K562 (cell line): ENCODE measurements around the gene OR6Y1. TPM values are rescaled to one million over a fixed set of nuclear protein-coding genes. Genes with fewer than 3 reads are reported as not detected.

Experiments
- ATAC-seq: fragments of 200-7000 bp; cut with Tn5 transposase; 3 replicates; pipeline ENCODE4 v1.9.1; 2020; ENCODE audit warnings: moderate library complexity
- BruUV-seq: library from RNA; stranded (reverse); fragments of 400-500 nt; replicated peaks from 2 replicates; lab custom pipeline; 2021; lab: Mats Ljungman, UMichigan
- CTCF ChIA-PET: fragments of 300-600 bp; formaldehyde crosslinking; extraction: SDS; loops from one replicate; lab custom pipeline; 2021; ENCODE audit warnings: low intra/inter-chr PET ratio; lab: Yijun Ruan, JAX
- POLR2A ChIA-PET: fragments of 300-600, 350-650 bp; sonication (Branson Sonifier 250); formaldehyde crosslinking; extraction: SDS; loops from one replicate; lab custom pipeline; 2021; ENCODE audit warnings: antibody characterized with exemption, inconsistent platforms; lab: Yijun Ruan, JAX
- DNase-seq, 4 experiments: peaks; one replicate each; pipeline versions ENCODE4 v3.0.0 to v3.0.0-alpha.2; 2011 to 2018; ENCODE audit warnings: low spot score in 3 of 4, mixed read lengths in 3 of 4; ENCODE audit errors: extremely low read depth in 1 of 4
- FAIRE-seq: peaks from 2 replicates; lab custom pipeline; 2011; peaks lifted over from hg19 to GRCh38; lab: Jason Lieb, UNC
- H2AFZ ChIP-seq: 2 replicates; pipeline ENCODE4 v1.6.0; 2011; ENCODE audit warnings: low read depth, low read length, control low read depth, inconsistent platforms
- H3K27ac ChIP-seq: fragments of 200-600 bp; 3 replicates; pipeline ENCODE4 v1.8.0; 2011; ENCODE audit warnings: low read depth, mild to moderate bottlenecking, control low read depth, inconsistent platforms, low read length, moderate library complexity, mixed read lengths; ENCODE audit errors: extremely low read depth
- H3K27me3 ChIP-seq, 2 experiments: fragments of 300-600 bp in 1 of 2; 2 replicates in 1 of 2; 3 replicates in 1 of 2; pipeline versions ENCODE4 v1.6.0 to v1.8.0; 2011; ENCODE audit warnings: inconsistent platforms in 2 of 2, low read length in 2 of 2, mild to moderate bottlenecking in 1 of 2, mixed read lengths in 1 of 2, moderate library complexity in 1 of 2; ENCODE audit not compliant: control insufficient read depth in 2 of 2, insufficient read depth in 2 of 2
- H3K36me3 ChIP-seq: fragments of 300-600 bp; 3 replicates; pipeline ENCODE4 v1.8.0; 2011; ENCODE audit warnings: mild to moderate bottlenecking, low read length, inconsistent platforms; ENCODE audit not compliant: control insufficient read depth, insufficient read depth
- H3K4me1 ChIP-seq, 2 experiments: fragments of 200-600 bp in 1 of 2; replicated peaks in 1 of 2; 2 replicates in 1 of 2; 3 replicates in 1 of 2; pipeline versions ENCODE4 v1.5.1 to v1.8.0; 2011; ENCODE audit warnings: inconsistent platforms in 2 of 2, low read length in 2 of 2, mild to moderate bottlenecking in 1 of 2, mixed read lengths in 1 of 2, moderate library complexity in 1 of 2; ENCODE audit not compliant: control insufficient read depth in 2 of 2, insufficient read depth in 2 of 2
- H3K4me2 ChIP-seq: 2 replicates; pipeline ENCODE4 v1.6.1; 2011; ENCODE audit warnings: low read length, control low read depth, inconsistent platforms, mixed read lengths; ENCODE audit not compliant: insufficient read depth
- H3K4me3 ChIP-seq: fragments of 200-600 bp; sonication (generic), shearing (Covaris generic); 2 replicates; pipeline ENCODE4 v1.5.1; 2016; ENCODE audit warnings: control low read depth, inconsistent platforms
- H3K79me2 ChIP-seq: fragments of 200-600 bp; 3 replicates; pipeline ENCODE4 v1.8.0; 2011; ENCODE audit warnings: low read length, inconsistent platforms; ENCODE audit not compliant: control insufficient read depth, insufficient read depth
- H3K9ac ChIP-seq, 2 experiments: 2 replicates each; pipeline versions ENCODE4 v1.6.0 to v1.6.1; 2011; ENCODE audit warnings: low read depth in 2 of 2, low read length in 2 of 2, control low read depth in 1 of 2, inconsistent platforms in 1 of 2, mild to moderate bottlenecking in 1 of 2, mixed read lengths in 1 of 2; ENCODE audit not compliant: insufficient read depth in 1 of 2
- H3K9me1 ChIP-seq: one replicate; pipeline ENCODE4 v1.6.0; 2011; ENCODE audit warnings: inconsistent platforms, mild to moderate bottlenecking, low read length, moderate library complexity; ENCODE audit not compliant: control insufficient read depth, insufficient read depth
- H3K9me3 ChIP-seq: replicated peaks from 2 replicates; pipeline ENCODE4 v1.5.1; 2011; ENCODE audit warnings: low read depth, low read length, inconsistent platforms; ENCODE audit not compliant: control insufficient read depth, insufficient read depth
- H4K20me1 ChIP-seq: replicated peaks from 2 replicates; pipeline ENCODE4 v1.6.1; 2011; ENCODE audit warnings: low read length, inconsistent platforms, mixed read lengths; ENCODE audit not compliant: control insufficient read depth, insufficient read depth
- ARHGAP35 ChIP-seq: fragments of 450-650 bp; IDR thresholded peaks from 2 replicates; pipeline ENCODE4 v1.6.1; 2018; ENCODE audit not compliant: partially characterized antibody
- CBFB ChIP-seq: sonication (generic); formaldehyde crosslinking; IDR thresholded peaks from 2 replicates; pipeline ENCODE4 v1.4.0; 2020; ENCODE audit warnings: mild to moderate bottlenecking, missing genetic modification reagents
- CBX1 ChIP-seq: sonication (generic); IDR thresholded peaks from 2 replicates; pipeline ENCODE4 v1.6.1; 2016; ENCODE audit warnings: antibody characterized with exemption, low read depth, mild to moderate bottlenecking
- FOS ChIP-seq: IDR thresholded peaks from 3 replicates; pipeline ENCODE4 v1.6.1; 2011; ENCODE audit not compliant: insufficient read length; ENCODE audit errors: extremely low read depth
- FUS ChIP-seq: fragments of 200-400 bp; formaldehyde crosslinking; optimal IDR thresholded peaks from 2 replicates; pipeline ENCODE3; 2017; ENCODE audit warnings: low read depth, low read length
- HDAC8 ChIP-seq: fragments of 450-650 bp; IDR thresholded peaks from 2 replicates; pipeline ENCODE4 v1.6.1; 2016; ENCODE audit warnings: mild to moderate bottlenecking, missing genetic modification characterization, moderate library complexity, missing compliant biosample characterization
- JUNB ChIP-seq: fragments of 450-650 bp; formaldehyde crosslinking; conservative IDR thresholded peaks from 2 replicates; pipeline ENCODE4 v1.4.0; 2020; ENCODE audit warnings: mild to moderate bottlenecking
- MCM7 ChIP-seq, 2 experiments: fragments of 450-650 bp; IDR thresholded peaks; 2 replicates each; pipeline ENCODE4 v1.6.1; 2016 to 2018
- RBM34 ChIP-seq: fragments of 200-400 bp; formaldehyde crosslinking; IDR thresholded peaks from 2 replicates; pipeline ENCODE4 v1.6.1; 2018; ENCODE audit warnings: low read length, borderline replicate concordance; ENCODE audit not compliant: insufficient read depth
- RNF219 ChIP-seq: fragments of 250-450 bp; sonication (Bioruptor Pico); IDR thresholded peaks from 2 replicates; pipeline ENCODE4 v1.5.0; 2022; ENCODE audit warnings: mild to moderate bottlenecking
- SRSF1 ChIP-seq: fragments of 200-400 bp; formaldehyde crosslinking; IDR thresholded peaks from 2 replicates; pipeline ENCODE4 v1.6.1; 2017; ENCODE audit warnings: mild to moderate bottlenecking, low read depth, low read length, moderate library complexity
- STAT5B ChIP-seq: fragments of 250-450 bp; sonication (Bioruptor Pico); IDR thresholded peaks from 2 replicates; pipeline ENCODE4 v1.8.0; 2021; ENCODE audit warnings: mild to moderate bottlenecking, inconsistent platforms
- ZBTB7A ChIP-seq: IDR thresholded peaks from 2 replicates; pipeline ENCODE4 v1.6.1; 2011; ENCODE audit warnings: low read depth, mild to moderate bottlenecking, low read length, moderate library complexity, borderline replicate concordance; ENCODE audit not compliant: control insufficient read depth
- ZNF140 ChIP-seq: fragments of 250-450 bp; sonication (Bioruptor Pico); IDR thresholded peaks from 2 replicates; pipeline ENCODE4 v1.8.0; 2021; ENCODE audit warnings: moderate library complexity, mild to moderate bottlenecking, inconsistent platforms
- ZNF511 ChIP-seq: sonication (generic); formaldehyde crosslinking; IDR thresholded peaks from 2 replicates; pipeline ENCODE4 v1.8.0; 2022; ENCODE audit warnings: mild to moderate bottlenecking, missing genetic modification reagents
- WGBS: fragments of 100-300 bp; shearing (Covaris generic); methylation state at CpG from one replicate; pipeline ENCODE4 v1.1.6; 2016; ENCODE audit warnings: low coverage, mixed read lengths; ENCODE audit not compliant: insufficient coverage; ENCODE audit errors: missing lambda C conversion rate; 5-methylcytosine and 5-hydroxymethylcytosine counted together
- in situ Hi-C: fragments of 300-500 bp; cut with MboI; formaldehyde crosslinking; loops from 4 replicates; pipeline ENCODE4 v1.15.0; 2018; ENCODE audit warnings: inconsistent platforms, mixed read lengths
- intact Hi-C: fragments of 100-400 bp; cut with micrococcal nuclease; formaldehyde crosslinking; loops from 2 replicates; pipeline ENCODE4 v1.14.2; 2022
- polyA plus RNA-seq, 8 experiments: library from polyadenylated mRNA; depleted of rRNA in 4 of 8; stranded (reverse) in 5 of 8; unstranded in 3 of 8; fragments of >200 nt; fragmentation: Nextera tagmentation in 2 of 8; fragmentation: Illumina TruSeq in 1 of 8; extraction: Ambion mirVana in 2 of 8; extraction: Trizol in 1 of 8; gene quantifications; 2 replicates each; pipeline versions ENCODE4 v1.2.1 to v1.2.3, GENCODE V29; 2011 to 2014; ENCODE audit warnings: inconsistent platforms in 1 of 8, missing spikeins in 1 of 8
- total RNA-seq, 7 experiments: library from RNA; depleted of rRNA in 6 of 7; stranded (reverse); fragments of >200 nt in 6 of 7; fragmentation: Illumina TruSeq in 2 of 7; extraction: Trizol in 2 of 7; gene quantifications; 2 replicates each; pipeline versions ENCODE4 v1.2.1 to v1.2.3, GENCODE V29; 2011 to 2021; ENCODE audit warnings: low replicate concordance in 1 of 7
- TF ChIP-seq, protein P1 (sequence below): fragments of 200-800 bp; sonication (Bioruptor generic); IDR thresholded peaks from 2 replicates; pipeline ENCODE4 v1.6.1; 2017; ENCODE audit warnings: missing genetic modification characterization, missing compliant biosample characterization
- TF ChIP-seq, protein P2 (sequence below): sonication (generic); formaldehyde crosslinking; IDR thresholded peaks from 2 replicates; pipeline ENCODE4 v1.8.1; 2023; ENCODE audit warnings: mild to moderate bottlenecking, missing genetic modification reagents

Gene OR6Y1
- total and polyA plus RNA-seq, 9 of the 15 experiments (the other 6 are each of a cell fraction or from before 2014, with no cell fraction given) = not detected

GRCh38 chr1:158577561-158577960, 23.4 kb upstream of the OR6Y1 start:
- DNase-seq = no peak
- H3K27ac ChIP-seq = no peak overlapping the region
- H3K4me1 ChIP-seq = no peaks in the 10 kb centered on the region
- no peak for ATAC-seq
- H3K36me3 ChIP-seq = no peaks in the 10 kb centered on the region
- no peak for FAIRE-seq
- intact Hi-C loops = no loop called here
- no peaks in the 10 kb centered on the region for H3K9me3 ChIP-seq
- no peaks in the 10 kb centered on the region; a peak in 1 of 5 replicates for H3K27me3 ChIP-seq
- no peak overlapping the region for H2AFZ ChIP-seq
- in situ Hi-C loops = no loop called here
- ChIA-PET POLR2A (interaction anchor here (0.8 kb wide), 1 partner anchor 19 kb away, joined by 3 read pairs; no protein-coding TSS in a partner anchor), CTCF (no interaction called here)
- no peak overlapping the region for H3K4me3 ChIP-seq
- H3K79me2 ChIP-seq = no peaks in the 10 kb centered on the region
- BruUV-seq = no TSS peak
- no peak overlapping the region for H3K9ac ChIP-seq
- no peak overlapping the region for H3K4me2 ChIP-seq
- H3K9me1 ChIP-seq = no peaks in the 10 kb centered on the region
- WGBS = 0% methylated on average over 3 of the region's 3 CpGs
- H4K20me1 ChIP-seq = no peaks in the 10 kb centered on the region
- TF ChIP-seq RBM34 = no peak
- TF ChIP-seq STAT5B (CRISPR knock-in tag) = no peak
- no peak for TF ChIP-seq MCM7 (IDR thresholded peaks at IDR 0.05)
- no peak for TF ChIP-seq SRSF1
- TF ChIP-seq CBFB = no peak
- no peak for TF ChIP-seq ARHGAP35
- TF ChIP-seq, protein P1, sequence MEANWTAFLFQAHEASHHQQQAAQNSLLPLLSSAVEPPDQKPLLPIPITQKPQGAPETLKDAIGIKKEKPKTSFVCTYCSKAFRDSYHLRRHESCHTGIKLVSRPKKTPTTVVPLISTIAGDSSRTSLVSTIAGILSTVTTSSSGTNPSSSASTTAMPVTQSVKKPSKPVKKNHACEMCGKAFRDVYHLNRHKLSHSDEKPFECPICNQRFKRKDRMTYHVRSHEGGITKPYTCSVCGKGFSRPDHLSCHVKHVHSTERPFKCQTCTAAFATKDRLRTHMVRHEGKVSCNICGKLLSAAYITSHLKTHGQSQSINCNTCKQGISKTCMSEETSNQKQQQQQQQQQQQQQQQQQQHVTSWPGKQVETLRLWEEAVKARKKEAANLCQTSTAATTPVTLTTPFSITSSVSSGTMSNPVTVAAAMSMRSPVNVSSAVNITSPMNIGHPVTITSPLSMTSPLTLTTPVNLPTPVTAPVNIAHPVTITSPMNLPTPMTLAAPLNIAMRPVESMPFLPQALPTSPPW = no peak
- no peak for TF ChIP-seq ZNF511 (CRISPR knock-in tag)
- no peak for TF ChIP-seq ZNF140 (CRISPR knock-in tag)
- no peak for TF ChIP-seq RNF219
- TF ChIP-seq, protein P2, sequence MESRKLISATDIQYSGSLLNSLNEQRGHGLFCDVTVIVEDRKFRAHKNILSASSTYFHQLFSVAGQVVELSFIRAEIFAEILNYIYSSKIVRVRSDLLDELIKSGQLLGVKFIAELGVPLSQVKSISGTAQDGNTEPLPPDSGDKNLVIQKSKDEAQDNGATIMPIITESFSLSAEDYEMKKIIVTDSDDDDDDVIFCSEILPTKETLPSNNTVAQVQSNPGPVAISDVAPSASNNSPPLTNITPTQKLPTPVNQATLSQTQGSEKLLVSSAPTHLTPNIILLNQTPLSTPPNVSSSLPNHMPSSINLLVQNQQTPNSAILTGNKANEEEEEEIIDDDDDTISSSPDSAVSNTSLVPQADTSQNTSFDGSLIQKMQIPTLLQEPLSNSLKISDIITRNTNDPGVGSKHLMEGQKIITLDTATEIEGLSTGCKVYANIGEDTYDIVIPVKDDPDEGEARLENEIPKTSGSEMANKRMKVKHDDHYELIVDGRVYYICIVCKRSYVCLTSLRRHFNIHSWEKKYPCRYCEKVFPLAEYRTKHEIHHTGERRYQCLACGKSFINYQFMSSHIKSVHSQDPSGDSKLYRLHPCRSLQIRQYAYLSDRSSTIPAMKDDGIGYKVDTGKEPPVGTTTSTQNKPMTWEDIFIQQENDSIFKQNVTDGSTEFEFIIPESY (CRISPR knock-in tag) = no peak
- TF ChIP-seq HDAC8 (tag) = no peak
- no peak for TF ChIP-seq JUNB (CRISPR knock-in tag)
- TF ChIP-seq FUS = no peak
- no peak for TF ChIP-seq FOS
- no peak for TF ChIP-seq ZBTB7A
- TF ChIP-seq CBX1 = no peak
